Spleen (tissue), 11 donors: ENCODE results near the gene CYP2J2. TPM values are rescaled to one million over a fixed set of nuclear protein-coding genes. Genes with fewer than 3 reads are reported as not detected.
"Not testable (repeated sequence)": the region's sequence is repeated elsewhere in the genome, so short reads cannot be mapped to it uniquely, and the experiment has no call there.

ENCODE experiments used
- DNase-seq: peaks from one replicate; pipeline ENCODE4 v3.0.0-alpha.2; 2020
- H3K27ac ChIP-seq, 8 donors: fragments of 200-600 bp; sonication (generic) in 7 of 8; 1 replicate in 4 of 8; 2 replicates in 4 of 8; pipeline versions ENCODE4 v1.5.0 to v1.8.0; 2016 to 2021; ENCODE audit warnings: inconsistent platforms in 4 of 8, mild to moderate bottlenecking in 4 of 8, moderate library complexity in 1 of 8
- H3K27me3 ChIP-seq, 7 donors: fragments of 200-600 bp; sonication (generic) in 6 of 7; replicated peaks in 1 of 7; 1 replicate in 4 of 7; 2 replicates in 3 of 7; pipeline versions ENCODE4 v1.5.0 to v1.8.0; 2016 to 2021; ENCODE audit warnings: inconsistent platforms in 3 of 7, mild to moderate bottlenecking in 1 of 7
- H3K36me3 ChIP-seq, 6 donors: fragments of 200-600 bp; sonication (generic) in 5 of 6; 1 replicate in 4 of 6; 2 replicates in 2 of 6; pipeline versions ENCODE4 v1.5.0 to v1.8.0; 2016 to 2021; ENCODE audit warnings: inconsistent platforms in 2 of 6
- H3K4me1 ChIP-seq, 6 donors: fragments of 200-600 bp; sonication (generic) in 5 of 6; 1 replicate in 3 of 6; 2 replicates in 3 of 6; pipeline versions ENCODE4 v1.5.0 to v1.8.0; 2016 to 2021; ENCODE audit warnings: inconsistent platforms in 3 of 6
- H3K4me3 ChIP-seq, 8 donors: fragments of 200-600 bp; sonication (generic) in 7 of 8; 1 replicate in 4 of 8; 2 replicates in 4 of 8; pipeline versions ENCODE4 v1.5.0 to v1.8.0; 2016 to 2021; ENCODE audit warnings: inconsistent platforms in 4 of 8, mild to moderate bottlenecking in 4 of 8, moderate library complexity in 2 of 8
- H3K9me3 ChIP-seq, 8 donors: fragments of 200-600 bp; sonication (generic) in 7 of 8; 1 replicate in 4 of 8; 2 replicates in 4 of 8; pipeline versions ENCODE4 v1.5.0 to v1.8.0; 2016 to 2021; ENCODE audit warnings: inconsistent platforms in 4 of 8
- POLR2A ChIP-seq, 3 donors: fragments of 450-650 bp; IDR thresholded peaks; one replicate each; pipeline ENCODE4 v1.5.1; 2017; ENCODE audit warnings: antibody characterized with exemption in 3 of 3, mild to moderate bottlenecking in 1 of 3
- POLR2AphosphoS5 ChIP-seq, 3 donors: sonication (generic); formaldehyde crosslinking; IDR thresholded peaks; one replicate each; pipeline ENCODE4 v1.5.1; 2017; ENCODE audit warnings: antibody characterized with exemption in 3 of 3
- WGBS, 5 donors: extraction: QIAGEN DNeasy Blood & Tissue Kit in 3 of 5; methylation state at CpG; one replicate each; pipeline versions ENCODE4 v1.1.5 to v1.1.7; 2013 to 2018; 5-methylcytosine and 5-hydroxymethylcytosine counted together
- intact Hi-C: fragments of 100-400 bp; cut with DNase I; formaldehyde crosslinking; loops from one replicate; pipeline ENCODE4 v1.15.0; 2023; ENCODE audit warnings: low total_unique reads
- polyA plus RNA-seq, 3 donors: library from polyadenylated mRNA; stranded (reverse); fragments of 200-250 nt; gene quantifications; one replicate each; pipeline ENCODE4 v1.2.1, GENCODE V29; 2013
- total RNA-seq, 7 donors: library from RNA; depleted of rRNA in 3 of 7; stranded (reverse); fragments of >200 nt in 3 of 7; fragmentation: NEBNext Ultra II Directional in 4 of 7; extraction: Animal tissue kit (Norgen Biotek cat#: 25700) in 4 of 7; gene quantifications; one replicate each; pipeline versions ENCODE4 v1.1.0 to v1.2.1, GENCODE V29; 2016 to 2021
- TF ChIP-seq, protein P1 (sequence below), 11 experiments: fragments of 200-600 bp in 7 of 11; fragments of 450-650 bp in 4 of 11; sonication (generic) in 4 of 11; IDR thresholded peaks in 8 of 11; conservative IDR thresholded peaks in 3 of 11; 1 replicate in 7 of 11; 2 replicates in 4 of 11; pipeline versions ENCODE4 v1.4.0 to v1.8.0; 2016 to 2021; ENCODE audit warnings: antibody characterized with exemption in 11 of 11, inconsistent platforms in 4 of 11, mild to moderate bottlenecking in 1 of 11
- donor health status: healthy with polysubstance abuse.
- donor health status: DM: no; HTN: no; CAD: no; lungs with moderate emphysema.
- donor health status: DM: no; HTN: no; CAD: no.
- donor health status: Bipolar disorder and iron deficiency.
- donor health status: healthy.
- donor health status: DM: no; HTN: no; CAD: no.
- donor health status: DM: yes; HTN: yes; CAD: no.

CYP2J2 gene
- total and polyA plus RNA-seq, 10 donors, result 0.10 to 0.85 (median 0.32) TPM; not detected in 1

GRCh38 chr1:59971464-59971911 lies 44.9 kb upstream of the CYP2J2 start:
- 10 to 15% (median 14%) methylated on average over 19 of the region's 19 CpGs for WGBS, 5 donors
- H3K36me3 ChIP-seq, result no peaks in the 10 kb centered on the region
- H3K27ac ChIP-seq, result no peak overlapping the region
- H3K4me1 ChIP-seq, result peaks cover 4 to 11% (median 7%) of the 10 kb centered on the region in 6 donors
- H3K4me3 ChIP-seq, result peak overlapping the region in 1 of 8 donors; percentile 32
- TF ChIP-seq POLR2A (IDR thresholded peaks at IDR 0.05) (no peak), POLR2AphosphoS5 (IDR thresholded peaks at IDR 0.05) (peak in 1 of 3 donors; percentile 44)
- TF ChIP-seq, protein P1, sequence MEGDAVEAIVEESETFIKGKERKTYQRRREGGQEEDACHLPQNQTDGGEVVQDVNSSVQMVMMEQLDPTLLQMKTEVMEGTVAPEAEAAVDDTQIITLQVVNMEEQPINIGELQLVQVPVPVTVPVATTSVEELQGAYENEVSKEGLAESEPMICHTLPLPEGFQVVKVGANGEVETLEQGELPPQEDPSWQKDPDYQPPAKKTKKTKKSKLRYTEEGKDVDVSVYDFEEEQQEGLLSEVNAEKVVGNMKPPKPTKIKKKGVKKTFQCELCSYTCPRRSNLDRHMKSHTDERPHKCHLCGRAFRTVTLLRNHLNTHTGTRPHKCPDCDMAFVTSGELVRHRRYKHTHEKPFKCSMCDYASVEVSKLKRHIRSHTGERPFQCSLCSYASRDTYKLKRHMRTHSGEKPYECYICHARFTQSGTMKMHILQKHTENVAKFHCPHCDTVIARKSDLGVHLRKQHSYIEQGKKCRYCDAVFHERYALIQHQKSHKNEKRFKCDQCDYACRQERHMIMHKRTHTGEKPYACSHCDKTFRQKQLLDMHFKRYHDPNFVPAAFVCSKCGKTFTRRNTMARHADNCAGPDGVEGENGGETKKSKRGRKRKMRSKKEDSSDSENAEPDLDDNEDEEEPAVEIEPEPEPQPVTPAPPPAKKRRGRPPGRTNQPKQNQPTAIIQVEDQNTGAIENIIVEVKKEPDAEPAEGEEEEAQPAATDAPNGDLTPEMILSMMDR (IDR thresholded peaks at IDR 0.05 in 8 of 11, conservative IDR thresholded peaks at IDR 0.05 in 3 of 11), result peak; percentile 37 to 88 (median 76)
- intact Hi-C loops, result loop anchor here (10.0 kb wide), 1 partner anchor 1073 kb away; no protein-coding TSS in a partner anchor
- peak; percentile 83 for DNase-seq
- H3K9me3 ChIP-seq, result no peaks in the 10 kb centered on the region
- peaks cover 0 to 32% (median under 1%) of the 10 kb centered on the region in 7 donors for H3K27me3 ChIP-seq

DNA sequence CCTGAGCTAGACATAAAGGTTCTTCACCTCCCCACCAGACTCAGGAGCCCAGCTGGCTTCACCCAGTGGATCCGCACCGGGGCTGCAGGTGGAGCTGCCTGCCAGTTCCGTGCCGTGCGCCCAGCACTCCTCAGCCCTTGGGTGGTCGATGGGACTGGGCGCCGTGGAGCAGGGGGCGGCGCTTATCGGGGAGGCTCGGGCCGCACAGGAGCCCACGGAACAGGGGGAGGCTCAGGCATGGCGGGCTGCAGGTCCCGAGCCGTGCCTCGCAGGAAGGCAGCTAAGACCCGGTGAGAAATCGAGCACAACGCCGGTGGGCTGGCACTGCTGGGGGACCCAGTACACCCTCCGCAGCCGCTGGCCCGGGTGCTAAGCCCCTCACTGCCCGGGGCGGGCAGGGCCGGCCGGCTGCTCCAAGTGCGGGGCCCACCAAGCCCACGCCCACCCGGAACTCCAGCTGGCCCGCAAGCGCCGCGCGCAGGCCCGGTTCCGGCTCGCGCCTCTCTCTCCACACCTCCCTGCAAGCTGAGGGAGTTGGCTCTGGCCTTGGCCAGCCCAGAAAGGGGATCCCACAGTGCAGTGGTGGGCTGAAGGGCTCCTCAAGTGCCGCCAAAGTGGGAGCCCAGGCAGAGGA lies 43.1 kb upstream of the CYP2J2 start:
- peaks cover 0 to 15% (median 0%) of the 10 kb centered on the region in 7 donors for H3K27me3 ChIP-seq
- intact Hi-C loops, result loop anchor here (10.0 kb wide), 1 partner anchor 1075 kb away; no protein-coding TSS in a partner anchor
- not testable (repeated sequence) for H3K27ac ChIP-seq, H3K36me3 ChIP-seq, DNase-seq, H3K4me3 ChIP-seq, H3K4me1 ChIP-seq, H3K9me3 ChIP-seq
- 94 to 97% (median 96%) methylated on average over 18 to 42 of the region's 42 CpGs for WGBS, 5 donors

- H3K36me3 ChIP-seq, H3K9me3 ChIP-seq, H3K4me3 ChIP-seq, H3K4me1 ChIP-seq, DNase-seq, intact Hi-C loops, H3K27ac ChIP-seq: not testable (repeated sequence)
- 80 to 89% (median 84%) methylated on average over 17 of the region's 17 CpGs for WGBS, 5 donors
- peaks cover 0 to 15% (median 0%) of the 10 kb centered on the region in 7 donors for H3K27me3 ChIP-seq
Measured at GRCh38 chr1:59968746-59969145, 42.2 kb upstream of the CYP2J2 start.

GRCh38 chr1:59967780-59968179 lies 41.2 kb upstream of the CYP2J2 start:
- DNase-seq, result no peak
- TF ChIP-seq POLR2A (IDR thresholded peaks at IDR 0.05) (no peak), POLR2AphosphoS5 (IDR thresholded peaks at IDR 0.05) (no peak)
- TF ChIP-seq, protein P1 (IDR thresholded peaks at IDR 0.05 in 8 of 11, conservative IDR thresholded peaks at IDR 0.05 in 3 of 11), result no peak
- intact Hi-C loops, result no loop called here

GRCh38 chr1:59967141-59967697 lies 40.6 kb upstream of the CYP2J2 start:
- H3K4me3 ChIP-seq, result no peak overlapping the region
- peaks cover 4 to 9% (median 7%) of the 10 kb centered on the region in 6 donors for H3K4me1 ChIP-seq
- peaks cover 0 to 14% (median 0%) of the 10 kb centered on the region in 7 donors for H3K27me3 ChIP-seq
- no peak for DNase-seq
- TF ChIP-seq POLR2AphosphoS5 (IDR thresholded peaks at IDR 0.05), result no peak
- no peak for TF ChIP-seq POLR2A (IDR thresholded peaks at IDR 0.05)
- TF ChIP-seq, protein P1 (IDR thresholded peaks at IDR 0.05 in 8 of 11, conservative IDR thresholded peaks at IDR 0.05 in 3 of 11), result no peak
- intact Hi-C loops, result no loop called here
- H3K9me3 ChIP-seq, result no peaks in the 10 kb centered on the region
- whole genome bisulfite sequencing, 5 donors, result 45 to 60% (median 53%) methylated on average over 5 to 6 of the region's 6 CpGs
- no peak overlapping the region for H3K27ac ChIP-seq
- H3K36me3 ChIP-seq, result no peaks in the 10 kb centered on the region

More at GRCh38 chr1:59967780-59968179, 41.2 kb upstream of the CYP2J2 start:
- no peaks in the 10 kb centered on the region for H3K9me3 ChIP-seq
- 83 to 94% (median 89%) methylated on average over 3 of the region's 3 CpGs for WGBS, 5 donors
- peaks cover 4 to 9% (median 7%) of the 10 kb centered on the region in 6 donors for H3K4me1 ChIP-seq
- no peak overlapping the region for H3K4me3 ChIP-seq
- H3K27me3 ChIP-seq, result peaks cover 0 to 15% (median 0%) of the 10 kb centered on the region in 7 donors
- no peak overlapping the region for H3K27ac ChIP-seq
- no peaks in the 10 kb centered on the region for H3K36me3 ChIP-seq
